H1 (cell line): ENCODE measurements around the gene DGKD. TPM values are rescaled to one million over a fixed set of nuclear protein-coding genes. Genes with fewer than 3 reads are reported as not detected.
A peak's percentile ranks its signal among the peaks of the same experiment; 100 is the strongest.
"Not testable (repeated sequence)": the region's sequence is repeated elsewhere in the genome, so short reads cannot be mapped to it uniquely, and the experiment has no call there.

Source experiments
- CTCF ChIA-PET: fragments of 300-600 bp; sonication (Branson Sonifier 250); formaldehyde crosslinking; loops from one replicate; lab custom pipeline; 2021; ENCODE audit not compliant: partially characterized antibody; lab: Charles Lee
- POLR2A ChIA-PET: fragments of 300-600 bp; sonication (Branson Sonifier 250); formaldehyde crosslinking; loops from one replicate; lab custom pipeline; 2021; ENCODE audit warnings: inconsistent platforms; ENCODE audit not compliant: partially characterized antibody; lab: Charles Lee
- DNase-seq, 2 experiments: peaks; one replicate each; pipeline versions ENCODE4 v3.0.0 to v3.0.0-alpha.2; 2010 to 2022; ENCODE audit warnings: low spot score in 2 of 2, low read depth in 1 of 2, mixed read lengths in 1 of 2
- FAIRE-seq: peaks from 2 replicates; lab custom pipeline; 2011; peaks lifted over from hg19 to GRCh38; lab: Jason Lieb, UNC
- H2AFZ ChIP-seq: 2 replicates; pipeline ENCODE4 v1.8.1; 2012; ENCODE audit warnings: low read length, inconsistent platforms
- H2AK5ac ChIP-seq: 2 replicates; pipeline ENCODE4 v1.6.1; 2013; ENCODE audit warnings: low read depth, low read length
- H2BK120ac ChIP-seq: replicated peaks from 2 replicates; pipeline ENCODE3; 2013; ENCODE audit warnings: low read depth, low read length, inconsistent platforms
- H2BK12ac ChIP-seq: 2 replicates; pipeline ENCODE4 v1.6.1; 2013; ENCODE audit warnings: low read depth, low read length
- H2BK15ac ChIP-seq: 2 replicates; pipeline ENCODE4 v1.6.1; 2013; ENCODE audit warnings: low read length
- H2BK20ac ChIP-seq: 2 replicates; pipeline ENCODE4 v1.6.1; 2013; ENCODE audit warnings: low read length
- H2BK5ac ChIP-seq: 2 replicates; pipeline ENCODE4 v1.6.1; 2013; ENCODE audit warnings: low read depth, low read length
- H3K14ac ChIP-seq: 2 replicates; pipeline ENCODE4 v1.6.1; 2013; ENCODE audit warnings: inconsistent platforms; ENCODE audit not compliant: insufficient read length
- H3K18ac ChIP-seq: 2 replicates; pipeline ENCODE4 v1.6.1; 2013; ENCODE audit warnings: low read length; ENCODE audit errors: extremely low read depth
- H3K23ac ChIP-seq: 2 replicates; pipeline ENCODE4 v1.6.1; 2013; ENCODE audit warnings: inconsistent platforms; ENCODE audit not compliant: insufficient read length
- H3K23me2 ChIP-seq: 2 replicates; pipeline ENCODE4 v1.6.1; 2013; ENCODE audit warnings: low read depth, low read length
- H3K27ac ChIP-seq: 2 replicates; pipeline ENCODE4 v1.6.1; 2011; ENCODE audit warnings: low read depth, low read length, inconsistent platforms
- H3K27me3 ChIP-seq, 4 experiments: replicated peaks in 1 of 4; 1 replicate in 1 of 4; 2 replicates in 3 of 4; pipeline versions ENCODE4 v1.6.1 to v1.8.1; 2011 to 2013; ENCODE audit warnings: low read length in 3 of 4, mild to moderate bottlenecking in 3 of 4, inconsistent platforms in 2 of 4, mixed read lengths in 2 of 4, moderate library complexity in 1 of 4; ENCODE audit not compliant: control insufficient read depth in 3 of 4, insufficient read depth in 3 of 4; ENCODE audit errors: extremely low read depth in 1 of 4
- H3K36me3 ChIP-seq, 4 experiments: 2 replicates each; pipeline versions ENCODE4 v1.6.1 to v1.8.1; 2011 to 2013; ENCODE audit warnings: mild to moderate bottlenecking in 4 of 4, low read length in 3 of 4, moderate library complexity in 2 of 4, control low read depth in 1 of 4, inconsistent platforms in 1 of 4; ENCODE audit not compliant: insufficient read depth in 4 of 4, control insufficient read depth in 2 of 4
- H3K4ac ChIP-seq: replicated peaks from 2 replicates; pipeline ENCODE3; 2013; ENCODE audit warnings: low read length, low read depth, mixed read lengths, inconsistent platforms; ENCODE audit not compliant: insufficient read length
- H3K4me1 ChIP-seq, 4 experiments: replicated peaks in 1 of 4; 1 replicate in 1 of 4; 2 replicates in 3 of 4; pipeline versions ENCODE4 v1.6.1 to v1.8.1; 2011 to 2013; ENCODE audit warnings: low read length in 3 of 4, inconsistent platforms in 2 of 4, mixed read lengths in 1 of 4; ENCODE audit not compliant: insufficient read depth in 4 of 4, control insufficient read depth in 3 of 4
- H3K4me2 ChIP-seq, 2 experiments: 2 replicates each; pipeline versions ENCODE4 v1.6.1 to v1.8.1; 2011 to 2013; ENCODE audit warnings: low read depth in 2 of 2, low read length in 2 of 2, control low read depth in 1 of 2, inconsistent platforms in 1 of 2, mild to moderate bottlenecking in 1 of 2; ENCODE audit not compliant: insufficient read depth in 1 of 2
- H3K4me3 ChIP-seq, 4 experiments: fragments of 200-600, 300-600 bp in 1 of 4; sonication (generic), shearing (Covaris generic), sonication (Bioruptor Twin) in 1 of 4; 2 replicates each; pipeline versions ENCODE4 v1.5.1 to v1.8.1; 2011 to 2016; ENCODE audit warnings: low read length in 4 of 4, low read depth in 3 of 4, control low read depth in 2 of 4, inconsistent platforms in 2 of 4, mild to moderate bottlenecking in 2 of 4, mixed read lengths in 1 of 4, moderate library complexity in 1 of 4; ENCODE audit not compliant: insufficient read depth in 2 of 4; ENCODE audit errors: extremely low read depth in 1 of 4
- H3K56ac ChIP-seq: replicated peaks from 2 replicates; pipeline ENCODE3; 2013; ENCODE audit warnings: low read depth, mild to moderate bottlenecking, mixed read lengths, low read length, inconsistent platforms; ENCODE audit not compliant: insufficient read length
- H3K79me1 ChIP-seq: 2 replicates; pipeline ENCODE4 v1.6.1; 2013; ENCODE audit warnings: low read depth, low read length, control low read depth
- H3K79me2 ChIP-seq, 2 experiments: 2 replicates each; pipeline versions ENCODE4 v1.6.1 to v1.8.1; 2012 to 2013; ENCODE audit warnings: low read length in 2 of 2, mild to moderate bottlenecking in 2 of 2, inconsistent platforms in 1 of 2; ENCODE audit not compliant: insufficient read depth in 2 of 2, control insufficient read depth in 1 of 2
- H3K9ac ChIP-seq, 4 experiments: replicated peaks in 1 of 4; 1 replicate in 1 of 4; 2 replicates in 3 of 4; pipeline versions ENCODE4 v1.6.1 to v1.8.1; 2011 to 2013; ENCODE audit warnings: low read depth in 3 of 4, low read length in 3 of 4, control low read depth in 2 of 4, mild to moderate bottlenecking in 2 of 4, moderate library complexity in 2 of 4, inconsistent platforms in 1 of 4; ENCODE audit errors: extremely low read depth in 1 of 4
- H3K9me3 ChIP-seq, 2 experiments: 2 replicates each; pipeline versions ENCODE4 v1.6.1 to v1.8.1; 2012 to 2013; ENCODE audit warnings: mild to moderate bottlenecking in 2 of 2, moderate library complexity in 2 of 2, control low read depth in 1 of 2, inconsistent platforms in 1 of 2, low read depth in 1 of 2, low read length in 1 of 2, mixed read lengths in 1 of 2; ENCODE audit not compliant: insufficient read depth in 2 of 2
- H4K20me1 ChIP-seq, 2 experiments: replicated peaks in 1 of 2; 2 replicates each; pipeline versions ENCODE3 to v1.8.1; 2011 to 2013; ENCODE audit warnings: inconsistent platforms in 2 of 2, low read length in 2 of 2, mild to moderate bottlenecking in 1 of 2; ENCODE audit not compliant: insufficient read depth in 2 of 2, control insufficient read depth in 1 of 2
- H4K5ac ChIP-seq: 2 replicates; pipeline ENCODE4 v1.6.1; 2013; ENCODE audit warnings: low read length, low read depth, mixed read lengths, inconsistent platforms; ENCODE audit not compliant: insufficient read length
- H4K8ac ChIP-seq: 2 replicates; pipeline ENCODE4 v1.8.0; 2013; ENCODE audit warnings: mild to moderate bottlenecking, moderate library complexity, low read length, inconsistent platforms; ENCODE audit not compliant: insufficient read depth; ENCODE audit errors: extremely low read depth
- H4K91ac ChIP-seq: replicated peaks from 2 replicates; pipeline ENCODE3; 2013; ENCODE audit warnings: low read length, mixed read lengths, inconsistent platforms; ENCODE audit not compliant: insufficient read length
- BACH1 ChIP-seq: IDR thresholded peaks from 2 replicates; pipeline ENCODE4 v1.6.1; 2012; ENCODE audit warnings: low read length, improper control_type of control experiment
- WGBS, 2 experiments: shearing (Covaris generic) in 1 of 2; methylation state at CpG; one replicate each; pipeline versions ENCODE4 v1.1.6 to v1.1.7; 2013 to 2015; ENCODE audit warnings: low lambda C conversion rate in 2 of 2, mixed read lengths in 2 of 2, inconsistent platforms in 1 of 2, low coverage in 1 of 2, missing lambda C conversion rate in 1 of 2; ENCODE audit not compliant: insufficient replicate concordance in 2 of 2, insufficient coverage in 1 of 2, insufficient read length in 1 of 2; ENCODE audit errors: extremely low coverage in 1 of 2, missing lambda C conversion rate in 1 of 2; 5-methylcytosine and 5-hydroxymethylcytosine counted together
- polyA plus RNA-seq, 7 experiments: library from polyadenylated mRNA; depleted of rRNA in 3 of 7; stranded (reverse) in 5 of 7; unstranded in 2 of 7; fragments of >200 nt in 5 of 7; fragments of 200-250 nt in 2 of 7; gene quantifications; 1 replicate in 5 of 7; 2 replicates in 1 of 7; 4 replicates in 1 of 7; pipeline versions ENCODE4 v1.2.1 to v1.2.3, GENCODE V29; 2011 to 2013; ENCODE audit warnings: missing spikeins in 2 of 7, mixed read lengths in 2 of 7
- total RNA-seq: library from RNA; stranded (reverse); fragmentation: NEBNext Ultra II Directional; extraction: Animal tissue kit (Norgen Biotek cat#: 25700); gene quantifications from 2 replicates; pipeline ENCODE4 v1.2.1, GENCODE V29; 2021

The DGKD gene
- total and polyA plus RNA-seq, 2 of the 8 experiments (the other 6 are each of a cell fraction or from before 2014, with no cell fraction given): 7.7 to 30.9 TPM

- TF ChIP-seq BACH1: no peak
These were observed 41.4 kb downstream of the DGKD start (continued) for GRCh38 chr2:233395687-233396086.

DNA sequence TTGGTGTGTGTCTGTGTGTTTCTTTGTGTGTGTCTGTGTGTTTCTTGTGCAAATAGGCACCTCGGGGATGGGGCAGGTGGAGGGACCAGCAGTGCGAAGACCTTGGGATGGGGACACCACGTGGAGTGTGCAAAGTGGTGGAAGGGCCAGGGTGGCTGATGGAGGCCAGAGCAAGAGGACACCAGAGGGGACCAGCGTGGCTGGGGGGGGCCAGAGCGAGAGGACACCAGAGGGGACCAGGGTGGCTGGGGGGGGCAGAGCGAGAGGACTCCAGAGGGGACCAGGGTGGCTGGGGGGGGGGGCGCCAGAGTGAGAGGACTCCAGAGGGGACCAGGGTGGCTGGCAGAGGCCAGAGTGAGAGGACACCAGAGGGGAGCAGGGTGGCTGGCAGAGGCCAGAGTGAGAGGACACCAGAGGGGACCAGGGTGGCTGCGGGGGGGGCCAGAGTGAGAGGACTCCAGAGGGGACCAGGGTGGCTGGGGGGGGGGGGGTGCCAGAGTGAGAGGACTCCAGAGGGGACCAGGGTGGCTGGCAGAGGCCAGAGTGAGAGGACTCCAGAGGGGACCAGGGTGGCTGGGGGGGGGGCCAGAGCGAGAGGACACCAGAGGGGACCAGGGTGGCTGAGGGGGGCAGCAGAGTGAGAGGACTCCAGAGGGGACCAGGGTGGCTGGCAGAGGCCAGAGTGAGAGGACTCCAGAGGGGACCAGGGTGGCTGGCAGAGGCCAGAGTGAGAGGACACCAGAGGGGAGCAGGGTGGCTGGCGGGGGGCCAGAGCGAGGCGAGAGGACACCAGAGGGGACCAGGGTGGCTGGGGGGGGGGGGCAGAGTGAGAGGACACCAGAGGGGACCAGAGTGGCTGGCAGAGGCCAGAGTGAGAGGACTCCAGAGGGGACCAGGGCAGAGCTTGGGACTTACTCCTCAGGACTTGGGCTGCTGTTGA, 42.7 kb downstream of the DGKD start:
- H2BK15ac ChIP-seq, H3K9ac ChIP-seq, H4K20me1 ChIP-seq, H3K27ac ChIP-seq, H3K27me3 ChIP-seq, H3K4me1 ChIP-seq, H3K4me3 ChIP-seq, DNase-seq, H3K4me2 ChIP-seq, H4K91ac ChIP-seq, H3K23me2 ChIP-seq, H2BK20ac ChIP-seq, H2BK120ac ChIP-seq, POLR2A ChIA-PET, H3K18ac ChIP-seq, H3K79me2 ChIP-seq, H3K56ac ChIP-seq, H3K4ac ChIP-seq, FAIRE-seq, H2AFZ ChIP-seq, H3K23ac ChIP-seq, H3K9me3 ChIP-seq, H3K36me3 ChIP-seq, H4K8ac ChIP-seq, H2AK5ac ChIP-seq, H2BK12ac ChIP-seq, H3K79me1 ChIP-seq, H4K5ac ChIP-seq, H3K14ac ChIP-seq: not testable (repeated sequence)
- H2BK5ac ChIP-seq: 0 out of 2 replicates have a peak overlapping the region, but pooled peaks have one; percentile 24
- CTCF ChIA-PET: interaction anchor here (0.6 to 1.7 kb wide), 5 partner anchors 10 to 416 kb away, joined by 3 to 5 read pairs (median 4); no protein-coding TSS in a partner anchor
- WGBS, 2 experiments: 89% methylated on average over 4 of the region's 12 CpGs; no CpG with 5 or more reads in 1 of the 2 experiments
